HG03575 (cell line): ENCODE measurements around the gene NRL.

ENCODE experiments used
- ATAC-seq: cut with Tn5 transposase; IDR thresholded peaks from one replicate; pipeline ENCODE4 v1.9.1; 2021; ENCODE audit not compliant: unreplicated experiment, insufficient number of reproducible peaks, low FRiP score; ENCODE audit errors: extremely low read depth

The NRL gene

DNA sequence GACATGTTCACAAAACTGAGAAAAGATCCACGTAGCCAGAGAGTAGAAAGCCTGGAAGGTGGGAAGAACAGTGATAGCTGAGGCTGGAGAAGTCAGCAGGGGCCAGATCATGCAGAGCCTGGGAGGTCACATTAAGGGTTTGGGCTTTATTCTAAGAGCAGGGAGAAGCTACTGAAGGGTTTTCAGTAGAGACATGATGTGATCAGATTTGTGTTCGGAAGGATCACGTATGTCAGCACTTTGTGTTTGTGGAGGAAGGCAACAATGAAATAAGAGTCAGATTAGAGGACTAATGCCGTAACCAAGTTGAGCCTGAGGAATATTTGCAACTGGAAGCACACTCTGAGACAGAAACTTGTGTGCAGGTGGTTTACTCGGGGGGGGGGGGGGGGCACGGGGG is 24.9 kb downstream of the NRL start:
- no peak for ATAC-seq

DNA sequence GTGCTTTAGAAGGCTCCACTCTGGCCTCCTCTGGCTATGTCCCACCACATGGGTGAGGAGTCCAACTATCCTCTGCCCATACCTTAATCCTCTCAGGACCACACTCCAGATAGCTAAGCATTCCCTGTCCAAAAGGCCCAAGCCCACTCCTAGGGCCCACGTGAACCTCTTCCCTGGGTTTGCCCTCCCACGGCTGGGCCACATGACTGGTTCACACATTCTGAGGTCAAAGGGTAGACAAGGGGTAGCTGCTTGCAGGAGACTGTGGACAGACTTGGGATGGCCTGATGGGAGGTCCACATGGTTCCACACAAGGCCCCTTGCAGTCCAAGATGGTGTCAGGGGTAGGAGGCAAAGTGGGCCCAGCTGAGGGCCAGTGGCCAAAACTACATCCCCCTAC is 26.7 kb downstream of the NRL start:
- ATAC-seq, result no peak

DNA sequence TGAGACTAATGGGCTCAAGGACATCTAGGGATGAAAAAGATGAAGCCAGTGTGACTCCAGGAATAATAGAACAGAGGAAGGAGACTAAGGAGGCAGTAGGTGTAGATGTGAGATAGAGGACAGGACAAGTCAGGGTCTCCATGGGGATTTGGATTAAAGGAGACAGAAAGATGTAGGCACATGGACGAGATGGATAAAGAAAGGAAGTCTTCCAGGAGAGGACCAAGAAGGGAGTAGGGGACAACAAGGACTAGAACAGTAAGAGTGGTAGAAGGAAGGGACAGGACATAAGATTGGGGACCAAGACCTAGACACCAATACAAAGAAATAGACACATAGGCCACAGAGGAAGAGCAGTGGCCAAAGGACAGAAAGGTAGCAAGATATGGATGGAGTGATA is 27.7 kb downstream of the NRL start:
- no peak for ATAC-seq

DNA sequence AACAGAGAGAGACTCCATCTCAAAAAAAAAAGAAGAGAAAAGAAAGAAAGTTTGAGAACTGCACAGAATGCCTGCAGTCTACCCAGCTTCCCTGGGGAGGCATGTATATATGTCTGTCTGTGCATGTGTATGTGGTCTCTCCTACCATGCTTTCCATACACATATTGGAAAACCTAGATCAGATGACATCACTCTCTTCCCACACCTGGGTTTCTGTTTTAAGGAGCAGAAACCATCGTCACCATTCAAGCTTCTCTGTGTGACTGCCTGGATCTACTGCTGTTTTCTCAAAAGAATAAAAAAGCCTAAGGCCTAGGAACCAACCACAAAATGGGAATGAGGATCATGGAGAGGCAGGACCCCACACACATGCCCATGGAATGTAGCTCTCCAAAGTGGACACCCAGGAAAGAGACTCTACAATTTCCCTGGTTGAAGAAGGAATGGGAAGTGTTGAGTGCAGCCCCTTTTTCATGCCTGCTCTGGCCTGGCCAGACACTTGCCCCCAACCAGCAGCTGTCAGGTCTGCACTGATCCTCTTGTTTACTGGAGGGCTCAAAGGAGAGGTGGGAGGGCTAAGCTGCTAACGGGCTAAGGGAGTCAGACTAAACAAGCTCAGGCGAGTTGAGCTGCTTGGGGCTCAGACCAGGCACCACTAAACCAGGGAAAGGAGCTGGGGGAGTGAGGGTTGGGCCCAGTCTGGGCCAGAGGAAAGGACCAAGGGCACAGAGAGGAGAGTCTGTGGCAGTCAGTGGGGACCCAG is 28.4 kb downstream of the NRL start:
- no peak for ATAC-seq

DNA sequence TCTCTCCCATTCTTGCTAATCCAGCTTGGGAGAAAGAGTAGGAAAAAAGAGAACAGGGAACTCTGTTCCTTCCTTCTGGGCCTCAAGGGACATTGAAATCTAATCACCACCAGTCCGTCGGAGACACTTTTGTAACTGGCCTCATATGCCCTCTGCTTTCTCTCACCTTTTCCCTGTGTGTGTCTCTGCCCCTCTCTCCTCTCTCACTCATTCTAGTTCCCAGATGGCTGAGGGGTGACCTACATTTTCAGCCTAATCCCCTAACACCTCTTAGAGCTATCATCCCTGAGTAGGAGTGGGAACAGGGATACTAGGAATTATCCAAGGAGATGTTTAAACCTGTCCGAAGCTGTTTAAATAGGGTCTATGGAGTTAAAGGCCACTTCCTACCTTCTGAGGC is 29.5 kb downstream of the NRL start:
- no peak for ATAC-seq

DNA sequence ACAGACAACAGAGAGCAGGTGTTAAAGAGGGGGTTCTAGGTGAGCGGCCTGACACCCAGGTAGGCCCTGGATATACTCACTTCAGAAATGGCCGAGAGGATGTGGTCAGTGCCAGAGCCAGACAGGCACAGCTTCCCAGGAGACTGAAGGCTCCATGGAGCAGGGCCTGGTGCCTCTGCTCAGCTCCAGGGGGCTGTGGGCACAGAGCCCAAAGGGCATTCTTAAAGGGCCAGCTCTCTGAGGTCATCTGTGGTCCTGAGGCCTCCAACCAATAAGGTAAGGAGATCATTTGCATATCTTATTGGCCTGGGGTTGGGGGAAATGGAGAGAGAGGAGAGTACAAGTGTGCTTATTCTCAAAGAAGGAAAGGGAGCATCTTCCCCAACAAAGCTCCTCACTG is 30.3 kb downstream of the NRL start:
- ATAC-seq, result no peak

DNA sequence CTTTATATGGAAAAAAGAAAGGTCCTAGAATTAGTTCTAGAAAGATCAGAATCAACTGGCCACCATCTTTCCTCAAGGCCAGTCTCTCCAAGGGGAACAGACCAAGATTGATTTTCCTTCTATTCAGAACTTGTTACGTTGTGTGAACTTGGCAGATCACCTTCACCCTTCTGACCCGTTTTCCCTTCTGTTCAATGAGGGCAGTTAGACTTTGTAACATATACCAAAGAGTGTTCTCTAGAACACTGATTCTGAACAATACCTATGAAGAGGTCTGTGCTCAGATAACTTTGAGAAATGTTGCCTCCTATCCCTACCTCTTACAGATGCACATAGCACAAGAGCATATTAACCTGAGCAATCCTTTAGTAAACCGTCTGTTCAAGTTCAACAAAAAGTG is 31.3 kb downstream of the NRL start:
- ATAC-seq, result no peak

DNA sequence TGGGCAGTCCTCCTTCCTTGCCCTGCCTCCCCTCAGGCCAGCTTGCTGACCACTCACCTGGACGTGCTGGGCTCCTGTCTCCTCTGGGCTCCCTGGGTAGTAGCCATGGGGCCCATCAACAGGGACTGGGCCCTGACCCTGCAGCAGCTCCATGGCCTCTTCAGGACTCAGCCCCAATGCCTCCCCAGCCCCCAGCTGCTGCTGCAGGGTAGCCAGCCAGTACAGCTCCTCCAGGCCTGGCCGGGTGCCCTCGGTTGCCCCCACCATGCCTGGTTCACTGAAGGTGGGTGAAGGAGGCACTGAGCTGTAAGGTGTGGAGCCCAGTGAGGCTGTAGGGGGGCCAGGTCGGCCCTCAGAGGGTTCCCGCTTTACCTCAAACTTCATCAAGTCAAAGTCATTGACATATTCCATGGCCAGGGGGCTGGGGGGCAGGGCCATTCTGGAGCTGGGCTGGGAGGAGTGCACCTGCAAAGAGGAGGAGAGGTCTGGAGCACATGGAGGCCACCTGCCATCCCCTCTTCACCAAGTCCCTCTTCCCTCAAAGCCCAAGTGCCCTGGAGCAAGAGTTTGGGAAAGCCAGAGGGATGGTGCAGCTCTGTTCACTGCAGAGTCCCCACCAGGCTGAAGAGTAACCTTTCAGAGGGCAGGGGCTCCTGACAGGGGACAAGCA is 32.2 kb downstream of the NRL start:
- ATAC-seq, result no peak

DNA sequence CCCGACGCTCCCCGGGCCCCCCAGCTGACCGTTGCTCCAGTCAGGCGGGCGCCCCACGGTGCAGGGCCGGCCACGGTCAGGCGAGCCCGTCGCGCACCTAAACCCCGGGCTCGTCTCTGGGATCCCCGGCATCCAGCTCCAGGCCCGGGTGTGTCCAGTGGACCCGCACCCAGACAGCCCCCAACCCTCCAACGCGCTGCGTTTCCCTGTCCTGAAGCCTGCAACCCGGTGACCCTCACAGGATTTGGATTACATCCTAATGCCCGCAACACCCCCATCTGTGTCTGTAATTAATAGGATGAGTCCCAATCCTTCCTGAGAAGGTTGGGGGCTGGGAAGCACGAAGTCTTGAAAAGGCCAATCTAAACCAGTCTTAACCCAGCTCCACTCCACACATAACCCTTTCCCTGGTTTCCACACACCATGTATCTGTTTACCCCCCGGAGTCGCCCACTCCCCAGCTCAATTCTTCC is 33.0 kb downstream of the NRL start:
- no peak for ATAC-seq

DNA sequence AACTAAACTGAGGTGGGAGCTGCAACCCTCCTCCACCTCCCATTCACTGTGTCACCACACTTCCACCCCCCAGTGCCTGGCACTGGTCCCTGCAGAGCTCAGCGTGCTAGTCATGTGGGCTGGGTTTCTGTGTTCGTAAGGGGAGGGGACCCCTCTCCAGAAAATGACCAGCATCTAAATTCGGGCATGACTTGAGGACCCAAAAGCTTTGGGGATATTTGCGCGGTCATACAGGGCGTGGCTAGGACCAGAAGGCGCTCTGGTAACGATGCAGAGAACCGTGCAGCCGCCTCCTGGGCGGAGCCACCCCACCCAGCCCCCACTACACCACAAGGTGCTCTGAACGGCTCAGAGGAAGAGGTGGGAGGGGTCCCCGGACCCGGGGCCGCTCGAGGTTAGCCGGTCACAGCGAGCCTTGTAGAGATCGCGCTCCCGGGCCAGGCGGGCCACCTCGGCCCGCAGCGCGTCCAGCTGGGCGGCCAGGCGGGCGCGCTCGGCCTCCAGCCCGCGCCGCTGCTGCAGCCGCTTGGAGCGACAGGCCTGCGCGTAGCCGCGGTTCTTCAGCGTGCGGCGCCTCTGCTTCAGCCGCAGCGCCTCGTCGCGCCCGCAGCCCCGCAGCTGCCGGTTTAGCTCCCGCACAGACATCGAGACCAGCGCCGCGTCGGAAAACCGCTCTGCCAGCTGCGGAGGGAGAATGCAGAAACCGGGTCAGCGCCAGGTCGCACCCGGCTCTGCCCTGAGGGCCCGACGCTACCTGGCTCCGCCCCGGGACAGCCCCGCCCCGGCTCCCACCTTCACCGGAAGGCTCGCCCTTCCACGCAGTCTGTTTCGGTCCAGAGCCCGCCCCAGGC is 33.6 kb downstream of the NRL start:
- peak; percentile 51 for ATAC-seq

DNA sequence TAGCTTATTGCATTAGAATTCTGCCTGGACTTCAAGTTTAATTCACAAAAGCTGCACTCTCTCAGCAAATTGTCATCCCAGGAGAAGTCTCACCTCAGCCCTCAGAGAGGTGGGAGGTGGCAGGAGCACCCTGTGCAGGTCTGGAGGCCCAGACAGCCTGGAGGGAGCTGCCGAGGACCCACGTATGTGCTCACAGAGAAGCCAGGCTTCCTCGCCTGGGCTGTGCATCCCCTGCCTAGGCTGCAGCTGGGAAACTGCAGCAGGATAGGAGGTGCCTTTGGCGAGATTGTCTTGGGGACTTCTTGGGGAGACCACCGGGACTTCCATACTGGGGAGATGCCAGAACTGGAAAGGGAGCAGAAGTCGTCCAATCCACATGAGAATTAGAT is 34.6 kb downstream of the NRL start:
- no peak for ATAC-seq

DNA sequence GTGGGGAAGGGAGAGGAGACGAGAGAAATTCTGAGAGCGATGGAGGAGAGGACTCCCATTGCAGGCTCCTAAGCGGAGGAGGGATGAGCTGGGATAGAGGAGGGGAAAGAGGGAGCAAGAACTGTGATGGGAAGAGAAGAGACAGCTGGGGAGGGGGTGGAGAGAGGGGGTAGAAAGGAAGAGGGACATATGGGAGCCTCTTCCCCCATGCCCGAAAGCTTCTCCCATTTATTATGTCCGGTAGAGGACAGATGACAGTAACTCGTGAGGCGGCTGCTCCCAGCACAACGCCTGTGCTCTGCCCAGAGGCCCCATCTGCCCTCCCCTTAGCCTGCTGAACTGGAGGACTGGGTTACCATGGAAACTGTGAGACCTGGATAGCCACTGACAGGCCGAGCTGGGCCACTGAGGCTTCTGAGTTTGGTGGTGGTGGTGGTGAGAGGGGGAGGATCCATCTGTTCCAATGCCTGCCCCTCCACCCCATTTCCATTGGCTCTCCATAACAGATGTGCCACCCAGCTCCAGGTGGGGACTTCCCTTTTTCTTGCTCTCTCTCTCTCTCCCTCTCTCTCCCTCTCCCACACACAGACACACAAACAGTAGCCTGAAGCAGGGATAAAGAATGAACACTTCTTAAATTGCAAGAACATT is 35.1 kb downstream of the NRL start:
- no peak for ATAC-seq

DNA sequence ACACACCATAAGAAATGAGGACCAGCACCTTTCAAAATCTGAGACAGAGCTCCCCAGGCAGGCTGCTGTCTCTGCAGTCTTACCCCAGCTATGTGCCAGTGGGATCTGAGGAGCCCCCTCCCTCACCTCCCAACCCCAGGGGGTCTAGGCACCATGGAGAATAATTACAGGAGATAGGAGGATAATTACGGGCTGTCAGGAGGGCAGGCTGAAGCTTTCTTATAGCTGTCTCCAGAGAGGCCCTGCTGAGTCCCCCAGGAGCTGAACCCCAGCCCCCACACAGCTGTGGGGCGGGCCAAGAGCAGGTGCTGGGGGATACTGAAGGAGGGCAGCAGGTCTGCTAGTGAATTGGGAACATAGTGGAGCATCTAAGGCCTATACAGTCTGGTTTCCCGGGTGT is 36.6 kb downstream of the NRL start:
- ATAC-seq, result no peak

DNA sequence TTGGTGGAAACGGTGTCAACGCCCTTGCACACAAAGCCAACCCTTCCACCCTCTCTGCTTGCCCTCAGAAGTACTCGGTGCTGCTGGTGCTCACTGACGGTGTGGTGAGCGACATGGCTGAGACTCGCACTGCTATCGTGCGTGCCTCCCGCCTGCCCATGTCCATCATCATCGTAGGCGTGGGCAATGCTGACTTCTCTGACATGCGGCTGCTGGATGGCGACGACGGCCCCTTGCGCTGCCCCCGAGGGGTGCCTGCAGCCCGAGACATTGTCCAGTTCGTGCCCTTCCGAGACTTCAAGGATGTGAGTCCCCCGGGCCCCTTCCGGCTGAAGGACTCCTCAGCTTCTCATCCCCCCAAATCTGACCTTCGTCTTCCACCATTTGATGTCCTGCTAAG is 37.7 kb downstream of the NRL start:
- no peak for ATAC-seq

DNA sequence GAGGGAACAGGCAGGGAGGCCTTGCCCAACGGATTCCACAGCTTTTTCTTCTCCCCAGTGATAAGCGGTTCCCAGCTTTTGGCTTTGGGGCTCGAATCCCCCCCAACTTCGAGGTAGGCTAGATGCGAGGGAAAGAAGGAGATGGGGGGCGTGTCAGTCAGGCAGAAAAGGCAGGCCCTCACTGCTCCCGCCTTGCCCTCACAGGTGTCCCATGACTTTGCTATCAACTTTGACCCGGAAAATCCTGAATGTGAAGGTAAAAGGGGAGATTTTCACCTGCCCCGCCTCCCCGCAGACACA is 38.5 kb downstream of the NRL start:
- no peak for ATAC-seq

DNA sequence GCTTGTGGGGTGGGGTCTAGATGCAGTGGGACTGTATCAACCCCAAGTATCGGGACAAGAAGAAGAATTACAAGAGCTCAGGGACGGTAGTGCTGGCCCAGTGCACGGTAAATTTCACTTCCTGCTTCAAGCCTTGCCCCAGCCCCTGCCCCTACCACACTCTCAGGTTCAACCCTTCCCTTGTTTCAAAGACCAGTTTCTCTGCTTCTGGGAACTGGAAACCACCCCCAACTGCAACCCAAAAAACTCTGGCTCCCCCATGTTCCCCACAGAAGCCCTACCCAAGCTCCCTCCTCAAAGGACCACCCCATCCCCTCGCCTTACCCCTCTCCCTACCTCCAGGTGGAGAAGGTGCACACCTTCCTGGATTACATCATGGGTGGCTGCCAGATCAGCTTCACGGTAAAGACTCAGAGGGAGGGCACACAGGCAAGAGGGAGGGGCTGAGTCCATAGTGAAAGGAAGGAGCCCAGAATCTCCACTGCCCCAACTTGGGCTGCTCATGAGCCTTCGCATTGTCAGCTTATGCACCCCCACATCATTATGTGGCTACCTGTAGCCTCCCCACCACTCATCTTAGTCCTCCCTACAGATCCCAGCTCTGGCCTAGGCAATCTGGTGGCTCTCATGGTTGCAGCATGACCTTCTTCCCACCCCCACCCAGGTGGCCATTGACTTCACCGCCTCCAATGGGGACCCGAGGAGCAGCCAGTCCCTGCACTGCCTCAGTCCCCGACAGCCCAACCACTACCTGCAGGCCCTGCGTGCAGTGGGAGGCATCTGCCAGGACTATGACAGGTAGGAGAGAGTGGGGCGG is 39.1 kb downstream of the NRL start:
- ATAC-seq, result no peak

DNA sequence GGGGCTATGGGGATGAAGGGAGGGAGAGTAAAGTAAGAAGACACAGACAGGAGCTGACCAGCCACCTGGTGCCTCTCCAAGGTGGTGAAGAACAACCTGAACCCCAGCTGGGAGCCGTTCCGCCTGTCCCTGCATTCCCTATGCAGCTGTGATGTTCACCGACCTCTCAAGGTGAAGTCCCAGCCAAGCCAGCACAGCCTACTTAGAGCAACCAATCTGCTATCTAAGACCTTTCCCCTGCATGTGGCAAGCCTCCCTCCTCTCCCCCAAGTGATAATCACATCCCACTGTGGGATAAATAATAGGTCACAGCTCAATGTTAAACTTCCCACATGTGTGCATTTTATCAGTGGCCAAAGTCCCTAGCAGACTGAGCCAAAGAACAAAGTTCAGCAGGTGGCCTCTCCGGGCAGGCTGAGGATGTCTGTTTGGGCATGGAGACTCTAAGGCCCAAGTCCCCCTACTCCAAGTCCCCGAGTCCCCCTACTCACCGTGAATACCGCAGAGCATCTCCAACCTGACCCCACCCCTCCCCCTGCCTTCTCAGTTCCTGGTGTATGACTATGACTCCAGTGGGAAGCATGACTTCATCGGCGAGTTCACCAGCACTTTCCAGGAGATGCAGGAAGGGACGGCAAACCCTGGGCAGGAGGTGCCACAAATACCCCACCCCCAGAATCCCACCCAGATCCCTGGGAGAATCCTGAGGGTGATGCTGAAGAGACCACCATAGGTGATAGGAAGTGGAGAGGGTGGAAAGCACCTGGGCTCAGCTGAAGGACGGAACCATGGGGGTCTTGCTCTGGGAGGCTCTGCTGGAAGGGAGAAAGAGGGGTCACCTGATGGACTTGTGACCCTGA is 39.9 kb downstream of the NRL start:
- ATAC-seq, result no peak
